WI38 (cell line): Measurements from ENCODE around the gene KCNQ1OT1.

Source experiments
- H3K4me3 ChIP-seq: 2 replicates; pipeline ENCODE4 v1.5.1; 2011; ENCODE audit warnings: low read depth, mild to moderate bottlenecking, control low read depth, low read length
- TF ChIP-seq, protein P1 (sequence below): IDR thresholded peaks from 2 replicates; pipeline ENCODE4 v1.5.1; 2012; ENCODE audit warnings: low read depth, mild to moderate bottlenecking, control low read depth, low read length

KCNQ1OT1 gene

DNA sequence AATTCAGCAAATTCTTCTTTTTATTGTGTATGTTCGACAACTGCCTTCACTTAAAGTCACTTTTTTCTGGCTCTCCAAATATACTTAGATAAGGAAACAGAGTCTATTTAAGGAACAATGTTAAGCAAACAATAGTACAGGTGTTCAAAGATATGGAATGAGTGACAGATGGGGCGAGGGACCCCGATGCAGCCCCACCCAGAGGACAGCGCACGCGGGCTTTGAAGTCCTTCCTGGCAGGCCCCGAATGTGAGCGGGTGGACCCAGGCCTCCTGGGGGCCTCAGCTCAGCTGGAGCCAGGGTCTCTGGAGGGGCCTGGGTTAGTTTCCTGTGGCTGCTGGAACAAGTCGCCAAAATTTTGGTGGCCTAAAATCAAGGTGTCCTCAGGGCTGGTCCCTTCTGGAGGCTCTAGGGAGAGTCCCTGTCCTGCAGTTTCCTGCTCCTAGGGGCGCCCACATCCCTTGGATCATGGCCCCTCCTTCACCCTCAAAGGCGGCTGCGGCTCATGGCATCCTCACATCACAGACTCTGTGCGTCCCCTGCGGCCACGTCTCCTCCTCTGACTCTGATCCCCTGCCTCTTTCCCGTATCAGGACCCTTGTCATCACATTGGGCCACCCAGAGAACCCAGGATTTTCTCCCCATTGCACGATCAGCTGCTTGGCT, 40.6 kb upstream of the KCNQ1OT1 start:
- TF ChIP-seq, protein P1, sequence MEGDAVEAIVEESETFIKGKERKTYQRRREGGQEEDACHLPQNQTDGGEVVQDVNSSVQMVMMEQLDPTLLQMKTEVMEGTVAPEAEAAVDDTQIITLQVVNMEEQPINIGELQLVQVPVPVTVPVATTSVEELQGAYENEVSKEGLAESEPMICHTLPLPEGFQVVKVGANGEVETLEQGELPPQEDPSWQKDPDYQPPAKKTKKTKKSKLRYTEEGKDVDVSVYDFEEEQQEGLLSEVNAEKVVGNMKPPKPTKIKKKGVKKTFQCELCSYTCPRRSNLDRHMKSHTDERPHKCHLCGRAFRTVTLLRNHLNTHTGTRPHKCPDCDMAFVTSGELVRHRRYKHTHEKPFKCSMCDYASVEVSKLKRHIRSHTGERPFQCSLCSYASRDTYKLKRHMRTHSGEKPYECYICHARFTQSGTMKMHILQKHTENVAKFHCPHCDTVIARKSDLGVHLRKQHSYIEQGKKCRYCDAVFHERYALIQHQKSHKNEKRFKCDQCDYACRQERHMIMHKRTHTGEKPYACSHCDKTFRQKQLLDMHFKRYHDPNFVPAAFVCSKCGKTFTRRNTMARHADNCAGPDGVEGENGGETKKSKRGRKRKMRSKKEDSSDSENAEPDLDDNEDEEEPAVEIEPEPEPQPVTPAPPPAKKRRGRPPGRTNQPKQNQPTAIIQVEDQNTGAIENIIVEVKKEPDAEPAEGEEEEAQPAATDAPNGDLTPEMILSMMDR, result no peak

GRCh38 chr11:2739531-2740274, 39.9 kb upstream of the KCNQ1OT1 start:
- TF ChIP-seq, protein P1, result no peak
- no peak overlapping the region for H3K4me3 ChIP-seq

More for the DNA sequence above, 40.6 kb upstream of the KCNQ1OT1 start:
- no peak overlapping the region for H3K4me3 ChIP-seq

DNA sequence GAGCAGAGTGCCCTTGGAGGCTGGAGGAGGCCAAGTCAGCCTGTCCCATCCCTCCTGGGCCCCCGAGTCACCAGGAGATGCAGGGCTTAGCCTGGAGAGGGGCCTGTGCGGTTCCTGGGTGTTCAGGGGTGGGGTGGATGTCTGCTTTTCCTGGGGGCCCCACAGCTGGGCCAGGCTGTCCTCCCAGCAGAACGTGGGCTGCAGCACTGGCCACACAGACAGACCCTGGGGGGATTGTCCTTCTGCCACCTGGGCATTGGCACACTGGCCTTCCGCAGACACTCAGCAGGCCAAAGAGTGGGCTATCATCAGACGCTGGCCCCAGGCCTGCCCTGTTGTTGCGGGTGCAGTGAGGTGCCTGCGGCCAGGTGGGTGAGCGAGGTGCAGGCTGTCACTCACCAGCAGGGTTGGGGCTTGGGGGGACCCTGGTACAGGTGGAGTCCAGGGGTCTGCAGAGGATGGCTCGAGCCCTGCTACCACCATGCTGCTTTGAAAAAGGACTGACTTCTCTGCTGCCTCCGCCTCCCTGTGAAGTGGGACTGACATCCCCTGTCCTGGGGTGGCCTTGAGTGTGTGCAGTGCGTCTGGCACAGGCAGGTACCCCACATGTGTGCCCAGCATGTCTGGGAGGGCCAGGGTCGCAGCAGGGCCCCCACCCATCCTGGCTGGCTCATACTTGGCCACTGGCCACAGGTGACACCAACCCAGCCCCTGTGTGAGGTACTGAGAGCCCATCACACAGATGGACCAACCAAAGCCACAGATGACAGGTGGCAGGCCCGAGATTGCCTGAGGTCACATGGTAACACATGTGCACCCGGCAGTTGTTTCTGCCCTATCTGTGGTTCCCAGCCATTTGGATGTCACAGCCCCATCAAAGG, 39.0 kb upstream of the KCNQ1OT1 start:
- TF ChIP-seq, protein P1, result no peak
- no peak overlapping the region for H3K4me3 ChIP-seq

DNA sequence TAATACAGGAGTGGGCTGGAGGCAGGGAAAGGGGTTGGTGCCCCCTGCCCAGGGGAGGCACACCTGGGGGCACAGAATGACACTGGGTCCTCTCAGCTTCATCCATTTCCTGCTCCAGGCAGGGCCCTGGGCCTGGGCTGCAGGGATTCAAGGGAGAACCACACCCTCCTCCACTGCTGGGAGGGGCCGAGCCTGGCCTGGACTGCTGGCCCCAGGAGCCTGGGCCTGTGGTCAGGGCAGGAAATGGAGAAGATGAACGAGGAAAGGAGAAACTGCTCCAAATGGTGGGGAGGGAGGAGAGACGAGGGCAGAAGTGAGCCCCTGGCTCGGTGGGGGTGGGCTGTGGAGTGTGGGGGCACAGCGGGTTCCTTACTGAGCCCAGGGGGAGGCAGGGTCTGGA, 38.1 kb upstream of the KCNQ1OT1 start:
- TF ChIP-seq, protein P1, result no peak
- H3K4me3 ChIP-seq, result no peak overlapping the region

DNA sequence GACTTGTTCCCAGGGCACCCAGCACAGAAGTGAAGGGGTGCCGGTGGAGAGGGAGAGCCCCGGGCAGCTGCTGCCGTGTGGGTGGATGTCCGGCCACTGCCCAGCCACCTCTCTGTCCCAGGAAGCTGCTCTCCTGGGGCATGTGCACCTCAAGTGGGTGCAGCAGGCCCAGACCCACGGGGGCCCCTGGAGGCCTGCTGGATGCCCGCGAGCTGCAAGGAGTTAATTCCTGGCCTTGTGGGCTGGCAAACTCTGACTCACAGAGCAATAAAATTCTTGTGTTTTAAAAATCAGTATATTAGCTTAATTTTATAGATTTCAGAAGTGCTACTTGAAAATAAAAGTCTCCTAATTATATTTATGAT, 37.4 kb upstream of the KCNQ1OT1 start:
- no peak overlapping the region for H3K4me3 ChIP-seq

GRCh38 chr11:2736577-2737225, 36.9 kb upstream of the KCNQ1OT1 start:
- TF ChIP-seq, protein P1, result no peak
- H3K4me3 ChIP-seq, result no peak overlapping the region

More for the DNA sequence above, 37.4 kb upstream of the KCNQ1OT1 start:
- TF ChIP-seq, protein P1, result no peak
